DND-41 (cell line): ENCODE measurements around the gene ESR1.

Experiments
- ATAC-seq: fragments of 200-7000 bp; cut with Tn5 transposase; 3 replicates; pipeline ENCODE4 v1.9.1; 2021; ENCODE audit warnings: low read depth; ENCODE audit not compliant: insufficient read depth
- DNase-seq: peaks from one replicate; pipeline ENCODE4 v3.0.0-alpha.2; 2020
- H2AFZ ChIP-seq: 2 replicates; pipeline ENCODE4 v1.6.0; 2012; ENCODE audit warnings: low read depth, low read length
- H3K27ac ChIP-seq: 2 replicates; pipeline ENCODE4 v1.5.1; 2012; ENCODE audit warnings: low read length, inconsistent platforms
- H3K27me3 ChIP-seq: fragments of 200-600 bp; sonication (generic); 2 replicates; pipeline ENCODE4 v1.6.0; 2012; ENCODE audit warnings: low read length, mild to moderate bottlenecking, inconsistent platforms; ENCODE audit not compliant: insufficient read depth, poor library complexity
- H3K36me3 ChIP-seq: 2 replicates; pipeline ENCODE4 v1.5.1; 2012; ENCODE audit warnings: low read length, inconsistent platforms; ENCODE audit not compliant: insufficient read depth
- H3K4me1 ChIP-seq: 2 replicates; pipeline ENCODE4 v1.5.1; 2012; ENCODE audit warnings: mild to moderate bottlenecking, low read length; ENCODE audit not compliant: insufficient read depth
- H3K4me2 ChIP-seq: 2 replicates; pipeline ENCODE4 v1.6.0; 2012; ENCODE audit warnings: mild to moderate bottlenecking, moderate library complexity, low read length, inconsistent platforms; ENCODE audit not compliant: insufficient read depth
- H3K4me3 ChIP-seq, 2 experiments: fragments of 200-600 bp in 1 of 2; shearing (Covaris generic) in 1 of 2; 2 replicates each; pipeline ENCODE4 v1.5.1; 2012 to 2016; ENCODE audit warnings: inconsistent platforms in 2 of 2, low read length in 2 of 2, mild to moderate bottlenecking in 2 of 2, low read depth in 1 of 2, moderate library complexity in 1 of 2
- H3K79me2 ChIP-seq: 2 replicates; pipeline ENCODE4 v1.6.0; 2012; ENCODE audit warnings: low read length, inconsistent platforms; ENCODE audit not compliant: insufficient read depth
- H3K9ac ChIP-seq: 2 replicates; pipeline ENCODE4 v1.6.0; 2012; ENCODE audit warnings: low read depth, mild to moderate bottlenecking, inconsistent platforms, low read length, moderate library complexity
- H3K9me3 ChIP-seq: 2 replicates; pipeline ENCODE4 v1.5.1; 2012; ENCODE audit warnings: low read length, moderate library complexity, mild to moderate bottlenecking, inconsistent platforms; ENCODE audit not compliant: insufficient read depth, severe bottlenecking
- H4K20me1 ChIP-seq: 2 replicates; pipeline ENCODE4 v1.6.0; 2012; ENCODE audit warnings: low read length; ENCODE audit not compliant: insufficient read depth
- EZH2 ChIP-seq: IDR thresholded peaks from 3 replicates; pipeline ENCODE4 v1.6.1; 2012; ENCODE audit warnings: borderline replicate concordance, low read depth, mild to moderate bottlenecking, moderate library complexity, low read length, inconsistent platforms; ENCODE audit not compliant: severe bottlenecking
- TF ChIP-seq, protein P1 (sequence below): IDR thresholded peaks from 2 replicates; pipeline ENCODE4 v1.5.1; 2012; ENCODE audit warnings: borderline replicate concordance, low read length, moderate library complexity, mild to moderate bottlenecking; ENCODE audit not compliant: poor library complexity, severe bottlenecking; ENCODE audit errors: extremely low read depth

The ESR1 gene

DNA sequence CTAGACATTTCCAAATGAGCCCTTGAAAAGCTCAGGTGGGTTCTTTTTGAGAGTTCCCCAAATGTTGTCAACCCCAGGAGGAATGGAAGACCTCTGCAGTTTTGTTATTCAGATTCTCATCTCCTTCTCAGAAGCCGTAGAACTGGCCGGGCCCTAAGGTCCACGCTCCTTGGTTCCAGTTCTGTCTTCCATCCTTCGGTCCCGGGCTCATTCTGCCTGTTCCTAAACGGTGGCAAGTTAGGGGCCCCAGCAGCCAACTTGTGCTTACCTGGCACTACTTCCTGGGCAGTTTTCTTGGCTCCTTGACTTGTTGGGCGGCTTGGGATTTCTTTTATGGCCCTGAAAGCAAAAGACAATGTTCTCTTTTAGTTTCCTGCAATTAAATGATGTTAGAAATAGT is 6.4 kb downstream of the ESR1 start:
- Histone ChIP-seq H3K27ac (no peak overlapping the region), H3K36me3 (no peaks in the 10 kb centered on the region), H3K4me1 (no peaks in the 10 kb centered on the region), H4K20me1 (no peaks in the 10 kb centered on the region), H3K9me3 (no peaks in the 10 kb centered on the region), H3K79me2 (no peaks in the 10 kb centered on the region), H3K27me3 (no peaks in the 10 kb centered on the region), H3K9ac (no peak overlapping the region), H3K4me3 (no peak overlapping the region), H3K4me2 (no peak overlapping the region), H2AFZ (no peak overlapping the region)
- ATAC-seq (no peak), DNase-seq (no peak)
- TF ChIP-seq EZH2: no peak
- TF ChIP-seq, protein P1, sequence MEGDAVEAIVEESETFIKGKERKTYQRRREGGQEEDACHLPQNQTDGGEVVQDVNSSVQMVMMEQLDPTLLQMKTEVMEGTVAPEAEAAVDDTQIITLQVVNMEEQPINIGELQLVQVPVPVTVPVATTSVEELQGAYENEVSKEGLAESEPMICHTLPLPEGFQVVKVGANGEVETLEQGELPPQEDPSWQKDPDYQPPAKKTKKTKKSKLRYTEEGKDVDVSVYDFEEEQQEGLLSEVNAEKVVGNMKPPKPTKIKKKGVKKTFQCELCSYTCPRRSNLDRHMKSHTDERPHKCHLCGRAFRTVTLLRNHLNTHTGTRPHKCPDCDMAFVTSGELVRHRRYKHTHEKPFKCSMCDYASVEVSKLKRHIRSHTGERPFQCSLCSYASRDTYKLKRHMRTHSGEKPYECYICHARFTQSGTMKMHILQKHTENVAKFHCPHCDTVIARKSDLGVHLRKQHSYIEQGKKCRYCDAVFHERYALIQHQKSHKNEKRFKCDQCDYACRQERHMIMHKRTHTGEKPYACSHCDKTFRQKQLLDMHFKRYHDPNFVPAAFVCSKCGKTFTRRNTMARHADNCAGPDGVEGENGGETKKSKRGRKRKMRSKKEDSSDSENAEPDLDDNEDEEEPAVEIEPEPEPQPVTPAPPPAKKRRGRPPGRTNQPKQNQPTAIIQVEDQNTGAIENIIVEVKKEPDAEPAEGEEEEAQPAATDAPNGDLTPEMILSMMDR: no peak

- no peak overlapping the region for H3K9ac ChIP-seq
- H3K36me3 ChIP-seq: no peaks in the 10 kb centered on the region
- no peak overlapping the region for H2AFZ ChIP-seq
- no peak for DNase-seq
- H3K27ac ChIP-seq: no peak overlapping the region
- H3K79me2 ChIP-seq: no peaks in the 10 kb centered on the region
- no peaks in the 10 kb centered on the region for H4K20me1 ChIP-seq
- H3K4me2 ChIP-seq: no peak overlapping the region
- H3K4me1 ChIP-seq: no peaks in the 10 kb centered on the region
- no peak overlapping the region for H3K4me3 ChIP-seq
- no peak for ATAC-seq
- no peaks in the 10 kb centered on the region for H3K27me3 ChIP-seq
- H3K9me3 ChIP-seq: no peaks in the 10 kb centered on the region
- TF ChIP-seq EZH2: no peak
- TF ChIP-seq, protein P1: no peak
Observed at GRCh38 chr6:151814614-151815013, 7.1 kb downstream of the ESR1 start.

- Histone ChIP-seq H3K36me3 (no peaks in the 10 kb centered on the region), H3K27me3 (no peaks in the 10 kb centered on the region), H4K20me1 (no peaks in the 10 kb centered on the region), H3K4me3 (no peak overlapping the region), H3K9me3 (no peaks in the 10 kb centered on the region), H3K9ac (no peak overlapping the region), H3K27ac (no peak overlapping the region), H3K79me2 (no peaks in the 10 kb centered on the region), H3K4me1 (no peaks in the 10 kb centered on the region), H2AFZ (no peak overlapping the region), H3K4me2 (no peak overlapping the region)
- TF ChIP-seq EZH2: no peak
- TF ChIP-seq, protein P1: no peak
- DNase-seq: no peak
- no peak for ATAC-seq
Observed at GRCh38 chr6:151822252-151823111, 15.0 kb downstream of the ESR1 start.
